ENCODE results near the gene EFCAB9. TPM values are rescaled to one million over a fixed set of nuclear protein-coding genes. Genes with fewer than 3 reads are reported as not detected.

The EFCAB9 gene
- total and polyA plus RNA-seq, 7 donors = 0.08 TPM; not detected in 6

DNA sequence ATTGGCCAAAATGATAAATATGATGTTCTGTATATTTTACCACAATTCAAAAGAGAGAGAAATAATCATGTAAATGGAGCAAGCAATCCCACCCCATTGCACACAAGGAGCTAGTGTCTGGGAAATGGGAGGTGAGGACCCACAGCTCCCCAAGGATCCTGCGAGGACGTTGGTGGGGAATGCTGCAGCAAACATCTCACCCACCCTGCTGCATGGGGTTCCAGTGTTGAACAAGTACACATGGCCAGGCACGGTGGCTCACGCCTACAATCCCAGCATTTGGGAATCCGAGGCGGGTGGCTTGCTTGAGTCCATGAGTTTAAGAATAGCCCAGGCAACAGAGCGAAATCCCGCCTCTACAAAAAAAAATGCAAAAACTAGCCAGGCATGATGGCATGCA lies 35.0 kb upstream of the EFCAB9 start:
- 86 to 93% (median 90%) methylated on average over 8 of the region's 8 CpGs for WGBS, 3 donors
- Histone ChIP-seq H3K4me1 (peaks cover 8% of the 10 kb centered on the region), H3K27ac (no peak overlapping the region), H3K27me3 (ENCODE audit: insufficient read depth in 3 of 3, low read length in 2 of 3) (no peaks in the 10 kb centered on the region), H3K9me3 (no peaks in the 10 kb centered on the region), H3K36me3 (ENCODE audit: insufficient read depth in 1 of 2, low read depth in 1 of 2) (peaks cover 2 to 9% of the 10 kb centered on the region in 2 donors), H3K4me3 (no peak overlapping the region)
- DNase-seq (no peak), ATAC-seq (no peak)
- intact Hi-C loops (cut with DNase I) = no loop called here
- no peak for TF ChIP-seq CTCF (IDR thresholded peaks at IDR 0.05)

- 82 to 84% (median 83%) methylated on average over 9 of the region's 9 CpGs for WGBS, 3 donors
- Histone ChIP-seq H3K4me1 (peaks cover 8% of the 10 kb centered on the region), H3K27me3 (ENCODE audit: insufficient read depth in 3 of 3, low read length in 2 of 3) (no peaks in the 10 kb centered on the region), H3K4me3 (no peak overlapping the region), H3K27ac (no peak overlapping the region), H3K9me3 (no peaks in the 10 kb centered on the region), H3K36me3 (ENCODE audit: insufficient read depth in 1 of 2, low read depth in 1 of 2) (peaks cover 2 to 7% of the 10 kb centered on the region in 2 donors)
- DNase-seq (no peak), ATAC-seq (no peak)
- TF ChIP-seq CTCF (IDR thresholded peaks at IDR 0.05) = no peak
- intact Hi-C loops (cut with DNase I) = no loop called here
These were observed 33.5 kb upstream of the EFCAB9 start for GRCh38 chr5:172160506-172160905.

DNA sequence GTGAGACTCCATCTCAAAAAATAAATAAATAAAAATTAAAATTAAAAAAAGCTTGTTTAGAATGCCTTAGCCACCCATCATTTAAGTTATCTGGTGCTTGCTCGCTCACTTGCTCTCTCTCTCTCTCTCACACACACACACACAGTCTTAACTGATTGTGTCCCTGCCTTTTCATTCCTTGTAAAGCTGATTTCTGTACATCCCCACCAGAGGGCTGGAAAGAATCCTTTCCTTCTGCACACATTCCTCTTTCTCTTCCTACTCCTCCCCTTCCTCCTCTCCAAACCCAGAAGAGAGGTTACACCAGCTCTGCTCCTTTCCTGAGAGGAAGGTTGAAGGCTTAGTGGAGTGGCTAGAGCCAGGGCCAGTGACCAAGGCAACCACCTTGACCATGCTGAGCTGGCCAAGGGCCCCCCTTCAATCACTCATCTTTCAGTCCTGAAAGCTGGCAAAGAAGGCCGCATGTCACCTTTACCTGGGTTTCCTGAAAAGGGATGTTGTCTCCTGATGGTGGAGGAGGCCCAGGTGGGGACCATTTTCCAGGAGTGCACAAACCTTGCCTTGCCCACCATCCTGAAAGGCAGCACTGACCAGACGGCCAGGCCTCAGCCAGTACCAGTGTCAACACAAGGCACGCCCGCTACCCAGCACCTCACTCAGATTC lies 31.5 kb upstream of the EFCAB9 start:
- H3K27me3 ChIP-seq (ENCODE audit: insufficient read depth in 3 of 3, low read length in 2 of 3) = no peaks in the 10 kb centered on the region
- no peaks in the 10 kb centered on the region for H3K9me3 ChIP-seq
- H3K27ac ChIP-seq = no peak overlapping the region
- no peak for ATAC-seq
- no peak for DNase-seq
- no peak overlapping the region for H3K4me3 ChIP-seq
- TF ChIP-seq CTCF (IDR thresholded peaks at IDR 0.05) = no peak
- intact Hi-C loops (cut with DNase I) = no loop called here
- H3K36me3 ChIP-seq (ENCODE audit: insufficient read depth in 1 of 2, low read depth in 1 of 2) = no peaks in the 10 kb centered on the region
- WGBS, 3 donors = 91 to 98% (median 94%) methylated on average over 5 of the region's 5 CpGs
- H3K4me1 ChIP-seq = peaks cover 9% of the 10 kb centered on the region

GRCh38 chr5:172162987-172163343 lies 31.0 kb upstream of the EFCAB9 start:
- H3K27me3 ChIP-seq (ENCODE audit: insufficient read depth in 3 of 3, low read length in 2 of 3) = no peaks in the 10 kb centered on the region
- TF ChIP-seq CTCF (IDR thresholded peaks at IDR 0.05) = no peak
- peaks cover 14% of the 10 kb centered on the region for H3K4me1 ChIP-seq
- H3K27ac ChIP-seq = peak overlapping the region; percentile 66
- no peaks in the 10 kb centered on the region for H3K36me3 ChIP-seq (ENCODE audit: insufficient read depth in 1 of 2, low read depth in 1 of 2)
- DNase-seq (no peak), ATAC-seq (no peak)
- 31 to 52% (median 38%) methylated on average over 5 of the region's 5 CpGs for WGBS, 3 donors
- intact Hi-C loops (cut with DNase I) = no loop called here
- H3K4me3 ChIP-seq = no peak overlapping the region
- H3K9me3 ChIP-seq = no peaks in the 10 kb centered on the region

DNA sequence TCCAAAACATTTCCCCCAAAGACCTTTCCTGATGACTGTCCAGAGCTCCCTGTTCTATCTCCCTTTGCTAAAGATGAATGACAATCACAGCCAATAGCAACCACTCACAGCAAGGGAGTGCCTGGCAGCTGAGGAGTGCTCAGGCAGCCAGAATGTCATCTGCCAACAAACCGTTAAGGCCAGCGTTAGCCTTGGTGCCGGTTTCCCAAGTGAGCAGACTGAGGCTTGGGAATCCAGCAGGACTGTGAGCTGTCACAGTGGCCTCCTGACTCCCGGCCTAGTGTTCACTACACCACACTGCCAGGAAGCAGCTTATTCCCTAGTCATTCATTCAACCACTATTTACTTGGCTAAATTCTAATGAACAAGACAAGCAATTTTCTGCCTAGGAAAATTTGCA lies 30.6 kb upstream of the EFCAB9 start:
- ATAC-seq = peak; percentile 61 to 85 (median 82)
- Histone ChIP-seq H3K9me3 (no peaks in the 10 kb centered on the region), H3K4me1 (peaks cover 18% of the 10 kb centered on the region), H3K4me3 (no peak overlapping the region), H3K36me3 (ENCODE audit: insufficient read depth in 1 of 2, low read depth in 1 of 2) (no peaks in the 10 kb centered on the region), H3K27me3 (ENCODE audit: insufficient read depth in 3 of 3, low read length in 2 of 3) (no peaks in the 10 kb centered on the region), H3K27ac (peak overlapping the region; percentile 66)
- intact Hi-C loops (cut with DNase I) = no loop called here
- 4 to 12% (median 12%) methylated on average over 4 of the region's 4 CpGs for WGBS, 3 donors
- no peak for TF ChIP-seq CTCF (IDR thresholded peaks at IDR 0.05)
- peak; percentile 44 to 79 for DNase-seq
